HG03135 (cell line): ENCODE results near the gene PDZK1IP1.
"Not testable (repeated sequence)": the region's sequence is repeated elsewhere in the genome, so short reads cannot be mapped to it uniquely, and the experiment has no call there.

Experiments used
- ATAC-seq: cut with Tn5 transposase; IDR thresholded peaks from one replicate; pipeline ENCODE4 v1.9.1; 2021; ENCODE audit warnings: mild to moderate bottlenecking, moderate library complexity; ENCODE audit not compliant: unreplicated experiment

Gene PDZK1IP1

GRCh38 chr1:47140358-47140757, 49.5 kb downstream of the PDZK1IP1 start:
- not testable (repeated sequence) for ATAC-seq

GRCh38 chr1:47137925-47138615, 51.8 kb downstream of the PDZK1IP1 start:
- ATAC-seq = no peak

GRCh38 chr1:47137198-47137597, 52.6 kb downstream of the PDZK1IP1 start, which contains the start of gene CYP4A22:
CYP4A22 (plus strand) TSS chr1:47137441; CDS start chr1:47137486, 45 bp downstream.
- no peak for ATAC-seq
